ENCODE results near the gene CAND1. TPM values are rescaled to one million over a fixed set of nuclear protein-coding genes. Genes with fewer than 3 reads are reported as not detected.
A peak's percentile ranks its signal among the peaks of the same experiment; 100 is the strongest.

CAND1 gene
- total and polyA plus RNA-seq, 2 of the 8 experiments (the other 6 are each of a cell fraction or from before 2014, with no cell fraction given): 39.4 to 271 TPM

DNA sequence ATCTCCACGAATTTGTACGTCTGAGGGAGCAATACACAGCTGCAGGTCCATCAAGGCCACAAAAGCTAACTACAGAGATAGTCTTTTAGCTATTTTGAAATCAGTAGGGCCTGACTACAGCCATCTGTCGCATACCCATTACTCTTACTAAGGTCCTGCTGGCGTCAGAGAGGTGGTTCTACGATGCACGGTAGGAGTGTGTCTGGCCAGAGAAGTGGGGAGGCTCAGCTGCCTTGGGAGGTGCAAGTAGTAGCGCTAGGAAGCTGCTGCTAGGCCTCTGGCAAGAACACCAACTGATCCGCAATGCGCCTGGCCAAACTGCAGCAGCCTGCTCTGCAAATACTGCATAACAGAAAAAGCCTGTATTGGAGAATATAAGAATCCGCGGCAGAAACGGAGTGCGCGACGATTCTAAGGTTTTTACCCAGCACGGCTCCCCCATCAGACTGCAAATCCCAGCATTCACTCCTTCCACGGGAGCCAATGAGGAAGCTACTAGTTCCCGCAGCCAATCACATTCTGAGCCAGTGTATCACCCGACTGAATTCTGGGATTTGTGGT, 743 bp upstream of the CAND1 start:
- 8% methylated on average over 19 of the region's 19 CpGs; no CpG with 5 or more reads in 1 of the 2 experiments for whole genome bisulfite sequencing, 2 experiments (ENCODE audit: extremely low coverage in 1 of 2, insufficient coverage in 1 of 2, insufficient read length in 1 of 2, insufficient replicate concordance in 2 of 2, low coverage in 1 of 2, low lambda C conversion rate in 2 of 2, missing lambda C conversion rate in 1 of 2)
- H2BK12ac ChIP-seq (ENCODE audit: low read depth, low read length): no peak overlapping the region
- DNase-seq (ENCODE audit: low read depth in 1 of 2, low spot score in 2 of 2) (peak; percentile 76 to 84), FAIRE-seq (peak; percentile 92)
- peak overlapping the region; percentile 97 for H2AFZ ChIP-seq (ENCODE audit: low read length)
- ChIA-PET POLR2A (ENCODE audit: partially characterized antibody) (interaction anchor here (0.6 to 3.0 kb wide), 32 partner anchors 9 to 1114 kb away, joined by 3 to 36 read pairs (median 3); partner anchors contain the start of genes DYRK2 and HELB), CTCF (ENCODE audit: partially characterized antibody) (interaction anchor here (0.8 to 1.8 kb wide), 6 partner anchors 10 to 718 kb away, joined by 3 to 6 read pairs (median 4); no protein-coding TSS in a partner anchor)
- H3K79me1 ChIP-seq (ENCODE audit: low read depth, low read length): no peaks in the 10 kb centered on the region; the same call in 1 of the 2 replicates
- H3K9ac ChIP-seq (replicated peaks in 1 of 4; ENCODE audit: extremely low read depth in 1 of 4, low read depth in 3 of 4, low read length in 3 of 4): peak overlapping the region; percentile 61 to 91 (median 88)
- no peak overlapping the region for H3K56ac ChIP-seq (replicated peaks; ENCODE audit: insufficient read length, low read depth, low read length)
- no peak overlapping the region for H2BK20ac ChIP-seq (ENCODE audit: low read length)
- H3K4me3 ChIP-seq (ENCODE audit: extremely low read depth in 1 of 4, insufficient read depth in 2 of 4, low read depth in 3 of 4, low read length in 4 of 4): peak overlapping the region; percentile 89 to 98 (median 96)
- H3K23me2 ChIP-seq (ENCODE audit: low read depth, low read length): peaks cover 7% of the 10 kb centered on the region
- peak overlapping the region; percentile 89; the same call in 1 of the 2 replicates for H4K8ac ChIP-seq (ENCODE audit: extremely low read depth, insufficient read depth, low read length)
- H4K5ac ChIP-seq (ENCODE audit: insufficient read length, low read depth, low read length): peak overlapping the region; percentile 77
- H3K4ac ChIP-seq (replicated peaks; ENCODE audit: insufficient read length, low read depth, low read length): no peak overlapping the region
- peaks cover 27 to 38% of the 10 kb centered on the region in 2 experiments for H3K79me2 ChIP-seq (ENCODE audit: control insufficient read depth in 1 of 2, insufficient read depth in 2 of 2, low read length in 2 of 2)
- peaks cover 0 to 2% (median 0%) of the 10 kb centered on the region in 4 experiments; a peak in 1 of 7 replicates for H3K4me1 ChIP-seq (replicated peaks in 1 of 4; ENCODE audit: control insufficient read depth in 3 of 4, insufficient read depth in 4 of 4, low read length in 3 of 4)
- no peak overlapping the region for H4K91ac ChIP-seq (replicated peaks; ENCODE audit: insufficient read length, low read length)
- no peak overlapping the region for H2AK5ac ChIP-seq (ENCODE audit: low read depth, low read length)
- no peak overlapping the region for H2BK120ac ChIP-seq (replicated peaks; ENCODE audit: low read depth, low read length)
- H2BK15ac ChIP-seq (ENCODE audit: low read length): no peak overlapping the region
- H3K9me3 ChIP-seq (ENCODE audit: insufficient read depth in 2 of 2, low read depth in 1 of 2, low read length in 1 of 2): no peaks in the 10 kb centered on the region
- H4K20me1 ChIP-seq (replicated peaks in 1 of 2; ENCODE audit: control insufficient read depth in 1 of 2, insufficient read depth in 2 of 2, low read length in 2 of 2): peaks cover 2 to 4% of the 10 kb centered on the region in 2 experiments
- H3K27me3 ChIP-seq (replicated peaks in 1 of 4; ENCODE audit: control insufficient read depth in 3 of 4, extremely low read depth in 1 of 4, insufficient read depth in 3 of 4, low read length in 3 of 4): no peaks in the 10 kb centered on the region
- peak overlapping the region; percentile 96 for H3K27ac ChIP-seq (ENCODE audit: low read depth, low read length)
- H3K14ac ChIP-seq (ENCODE audit: insufficient read length): no peak overlapping the region
- H3K23ac ChIP-seq (ENCODE audit: insufficient read length): no peak overlapping the region
- peak overlapping the region; percentile 72 to 95 for H3K4me2 ChIP-seq (ENCODE audit: insufficient read depth in 1 of 2, low read depth in 2 of 2, low read length in 2 of 2)
- peak overlapping the region; percentile 94; the same call in 1 of the 2 replicates for H2BK5ac ChIP-seq (ENCODE audit: low read depth, low read length)
- H3K36me3 ChIP-seq (ENCODE audit: control insufficient read depth in 2 of 4, insufficient read depth in 4 of 4, low read length in 3 of 4): peaks cover 0 to under 1% (median 0%) of the 10 kb centered on the region in 4 experiments; a peak in 1 of 8 replicates
- H3K18ac ChIP-seq (ENCODE audit: extremely low read depth, low read length): peak overlapping the region; percentile 63; the same call in 1 of the 2 replicates
- TF ChIP-seq SIX5 (IDR thresholded peaks at IDR 0.05; ENCODE audit: low read depth, low read length) (peak; percentile 95), RBBP5 (IDR thresholded peaks at IDR 0.05; ENCODE audit: borderline replicate concordance, low read depth, low read length) (no peak), TAF7 (optimal IDR thresholded peaks at IDR 0.05; ENCODE audit: borderline replicate concordance, low read depth, low read length) (no peak), SUZ12 (IDR thresholded peaks at IDR 0.05; ENCODE audit: low read length) (no peak), RFX5 (IDR thresholded peaks at IDR 0.05; ENCODE audit: borderline replicate concordance, low read depth, low read length) (no peak), RAD21 (IDR thresholded peaks at IDR 0.05 in 1 of 2, conservative IDR thresholded peaks at IDR 0.05 in 1 of 2; ENCODE audit: low read depth in 2 of 2, low read length in 2 of 2) (no peak), SP1 (IDR thresholded peaks at IDR 0.05; ENCODE audit: low read depth, low read length) (peak; percentile 92), FOSL1 (IDR thresholded peaks at IDR 0.05; ENCODE audit: insufficient read depth, low read depth, low read length) (no peak), CEBPB (IDR thresholded peaks at IDR 0.05; ENCODE audit: low read depth, low read length) (no peak), YY1 (IDR thresholded peaks at IDR 0.05; ENCODE audit: low read depth, low read length) (no peak), SP2 (IDR thresholded peaks at IDR 0.05; ENCODE audit: low read length) (no peak)
- TF ChIP-seq, protein P1, sequence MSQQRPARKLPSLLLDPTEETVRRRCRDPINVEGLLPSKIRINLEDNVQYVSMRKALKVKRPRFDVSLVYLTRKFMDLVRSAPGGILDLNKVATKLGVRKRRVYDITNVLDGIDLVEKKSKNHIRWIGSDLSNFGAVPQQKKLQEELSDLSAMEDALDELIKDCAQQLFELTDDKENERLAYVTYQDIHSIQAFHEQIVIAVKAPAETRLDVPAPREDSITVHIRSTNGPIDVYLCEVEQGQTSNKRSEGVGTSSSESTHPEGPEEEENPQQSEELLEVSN (IDR thresholded peaks at IDR 0.05): no peak
